Left lung (tissue), 10 donors: Measurements from ENCODE around the gene NEURL1B. TPM values are rescaled to one million over a fixed set of nuclear protein-coding genes. Genes with fewer than 3 reads are reported as not detected.

Experiments used
- ATAC-seq: fragments of 200-7000 bp; cut with Tn5 transposase; one replicate; pipeline ENCODE4 v1.9.1; 2020; ENCODE audit warnings: moderate library complexity
- DNase-seq, 4 donors: peaks; one replicate each; pipeline ENCODE4 v3.0.0-alpha.2; 2013 to 2020
- H3K27ac ChIP-seq, 2 donors: fragments of 200-600 bp; sonication (generic) in 1 of 2; one replicate each; pipeline versions ENCODE4 v1.5.0 to v1.8.0; 2020 to 2021
- H3K27me3 ChIP-seq, 2 donors: fragments of 200-600 bp; sonication (generic) in 1 of 2; one replicate each; pipeline versions ENCODE4 v1.5.0 to v1.8.0; 2020 to 2021
- H3K36me3 ChIP-seq, 2 donors: fragments of 200-600 bp; sonication (generic) in 1 of 2; one replicate each; pipeline versions ENCODE4 v1.5.0 to v1.8.0; 2020 to 2021
- H3K4me1 ChIP-seq, 2 donors: fragments of 200-600 bp; one replicate each; pipeline ENCODE4 v1.8.0; 2021
- H3K4me3 ChIP-seq, 2 donors: fragments of 200-600 bp; sonication (generic) in 1 of 2; one replicate each; pipeline versions ENCODE4 v1.5.0 to v1.8.0; 2020 to 2021; ENCODE audit warnings: mild to moderate bottlenecking in 1 of 2
- H3K9me3 ChIP-seq, 2 donors: fragments of 200-600 bp; sonication (generic) in 1 of 2; one replicate each; pipeline versions ENCODE4 v1.5.0 to v1.8.0; 2020 to 2021
- intact Hi-C, 2 donors: fragments of 100-400 bp; cut with DNase I; formaldehyde crosslinking; loops; one replicate each; pipeline versions ENCODE4 v1.11.2 to v1.14.2; 2022
- polyA plus RNA-seq, 6 donors: library from polyadenylated mRNA; unstranded; fragments of 120-200 nt; gene quantifications; one replicate each; pipeline ENCODE4 v1.2.1, GENCODE V29; 2013; ENCODE audit not compliant: insufficient read length in 6 of 6
- total RNA-seq, 2 donors: library from RNA; stranded (reverse); fragmentation: NEBNext Ultra II Directional; extraction: Animal tissue kit (Norgen Biotek cat#: 25700); gene quantifications; one replicate each; pipeline ENCODE4 v1.2.1, GENCODE V29; 2021
- TF ChIP-seq, protein P1 (sequence below), 2 donors: fragments of 200-600 bp; sonication (generic) in 1 of 2; IDR thresholded peaks; one replicate each; pipeline versions ENCODE4 v1.5.0 to v1.8.0; 2021; ENCODE audit warnings: antibody characterized with exemption in 2 of 2
- donor health status: DM: no; HTN: yes; CAD: no.
- donor health status: DM: no; HTN: no; CAD: no.

Gene NEURL1B
- total and polyA plus RNA-seq, 8 donors = 11.8 to 34.1 (median 29.1) TPM

DNA sequence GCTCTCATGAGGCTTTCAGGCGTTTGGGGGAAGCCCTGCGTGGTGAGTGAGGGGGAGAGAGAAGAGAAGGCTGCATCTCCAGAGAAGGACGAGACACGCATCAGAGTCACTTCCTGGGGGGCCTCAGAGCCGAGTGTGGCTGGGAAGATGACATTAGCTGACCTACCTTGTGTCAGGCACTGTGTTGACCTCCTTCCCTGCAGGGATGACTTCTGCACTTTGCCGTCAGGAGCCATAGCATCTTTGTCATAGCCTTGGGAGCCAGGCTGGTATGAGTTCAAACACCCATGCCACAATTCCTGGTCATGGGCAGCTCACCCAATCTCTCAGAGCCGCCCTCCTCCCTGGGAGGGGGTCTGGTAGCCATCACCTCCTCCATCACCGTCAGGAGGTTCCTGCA, 17.3 kb downstream of the NEURL1B start:
- Histone ChIP-seq H3K36me3 (no peaks in the 10 kb centered on the region), H3K4me3 (no peak overlapping the region), H3K4me1 (peaks cover 5 to 36% of the 10 kb centered on the region in 2 donors), H3K27ac (peak overlapping the region; percentile 57 to 74), H3K27me3 (no peaks in the 10 kb centered on the region), H3K9me3 (peaks cover 0 to 15% of the 10 kb centered on the region in 2 donors)
- TF ChIP-seq, protein P1, sequence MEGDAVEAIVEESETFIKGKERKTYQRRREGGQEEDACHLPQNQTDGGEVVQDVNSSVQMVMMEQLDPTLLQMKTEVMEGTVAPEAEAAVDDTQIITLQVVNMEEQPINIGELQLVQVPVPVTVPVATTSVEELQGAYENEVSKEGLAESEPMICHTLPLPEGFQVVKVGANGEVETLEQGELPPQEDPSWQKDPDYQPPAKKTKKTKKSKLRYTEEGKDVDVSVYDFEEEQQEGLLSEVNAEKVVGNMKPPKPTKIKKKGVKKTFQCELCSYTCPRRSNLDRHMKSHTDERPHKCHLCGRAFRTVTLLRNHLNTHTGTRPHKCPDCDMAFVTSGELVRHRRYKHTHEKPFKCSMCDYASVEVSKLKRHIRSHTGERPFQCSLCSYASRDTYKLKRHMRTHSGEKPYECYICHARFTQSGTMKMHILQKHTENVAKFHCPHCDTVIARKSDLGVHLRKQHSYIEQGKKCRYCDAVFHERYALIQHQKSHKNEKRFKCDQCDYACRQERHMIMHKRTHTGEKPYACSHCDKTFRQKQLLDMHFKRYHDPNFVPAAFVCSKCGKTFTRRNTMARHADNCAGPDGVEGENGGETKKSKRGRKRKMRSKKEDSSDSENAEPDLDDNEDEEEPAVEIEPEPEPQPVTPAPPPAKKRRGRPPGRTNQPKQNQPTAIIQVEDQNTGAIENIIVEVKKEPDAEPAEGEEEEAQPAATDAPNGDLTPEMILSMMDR (IDR thresholded peaks at IDR 0.05) = no peak
- DNase-seq (peak in 1 of 4 donors; percentile 9), ATAC-seq (no peak)
- intact Hi-C loops = no loop called here

- TF ChIP-seq, protein P1 (IDR thresholded peaks at IDR 0.05) = no peak
- ATAC-seq (peak; percentile 87), DNase-seq (peak in 2 of 4 donors; percentile 45 to 71)
- H3K27ac ChIP-seq = peak overlapping the region; percentile 74
- no peaks in the 10 kb centered on the region for H3K27me3 ChIP-seq
- intact Hi-C loops = no loop called here
- H3K4me3 ChIP-seq = no peak overlapping the region
- H3K9me3 ChIP-seq = peaks cover 0 to 15% of the 10 kb centered on the region in 2 donors
- peaks cover 7 to 41% of the 10 kb centered on the region in 2 donors for H3K4me1 ChIP-seq
- H3K36me3 ChIP-seq = no peaks in the 10 kb centered on the region
Observed at GRCh38 chr5:172658961-172659501, 18.0 kb downstream of the NEURL1B start.

- DNase-seq (no peak), ATAC-seq (no peak)
- intact Hi-C loops = no loop called here
- peaks cover 0 to 15% of the 10 kb centered on the region in 2 donors for H3K9me3 ChIP-seq
- no peaks in the 10 kb centered on the region for H3K36me3 ChIP-seq
- H3K27ac ChIP-seq = peak overlapping the region; percentile 74
- no peak overlapping the region for H3K4me3 ChIP-seq
- peaks cover 8 to 44% of the 10 kb centered on the region in 2 donors for H3K4me1 ChIP-seq
- TF ChIP-seq, protein P1 (IDR thresholded peaks at IDR 0.05) = no peak
- no peaks in the 10 kb centered on the region for H3K27me3 ChIP-seq
Observed at GRCh38 chr5:172659570-172659908, 18.5 kb downstream of the NEURL1B start.

GRCh38 chr5:172659909-172660628, 19.0 kb downstream of the NEURL1B start:
- DNase-seq (peak in 3 of 4 donors; percentile 68 to 87 (median 72)), ATAC-seq (peak; percentile 74)
- TF ChIP-seq, protein P1 (IDR thresholded peaks at IDR 0.05) = no peak
- peaks cover 0 to 13% of the 10 kb centered on the region in 2 donors for H3K9me3 ChIP-seq
- peak overlapping the region; percentile 74 for H3K27ac ChIP-seq
- no peaks in the 10 kb centered on the region for H3K36me3 ChIP-seq
- intact Hi-C loops = no loop called here
- no peaks in the 10 kb centered on the region for H3K27me3 ChIP-seq
- H3K4me1 ChIP-seq = peaks cover 8 to 44% of the 10 kb centered on the region in 2 donors
- no peak overlapping the region for H3K4me3 ChIP-seq

DNA sequence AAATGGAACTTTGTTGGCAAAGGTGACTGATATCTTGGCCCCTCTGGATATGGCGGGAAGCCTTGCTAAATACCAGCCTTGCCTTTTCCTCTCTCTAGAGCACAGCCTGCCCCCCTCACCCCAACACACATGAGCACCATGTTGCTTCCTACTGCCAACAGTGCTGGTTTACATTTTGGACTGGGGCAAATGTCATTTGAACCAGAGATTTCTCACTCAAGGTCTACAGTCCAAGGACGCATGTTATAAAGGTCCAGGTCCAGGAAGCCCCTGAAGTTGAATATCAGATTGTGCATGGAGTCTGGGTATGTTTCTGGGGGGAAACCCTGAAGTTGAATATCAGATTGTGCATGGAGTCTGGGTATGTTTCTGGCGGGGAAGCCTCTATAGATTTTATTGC, 19.9 kb downstream of the NEURL1B start:
- Histone ChIP-seq H3K27me3 (no peaks in the 10 kb centered on the region), H3K4me3 (no peak overlapping the region), H3K27ac (peak overlapping the region; percentile 74), H3K36me3 (no peaks in the 10 kb centered on the region), H3K4me1 (peaks cover 8 to 44% of the 10 kb centered on the region in 2 donors), H3K9me3 (peaks cover 0 to 4% of the 10 kb centered on the region in 2 donors)
- intact Hi-C loops = no loop called here
- DNase-seq = no peak
- TF ChIP-seq, protein P1 (IDR thresholded peaks at IDR 0.05) = no peak
- ATAC-seq = no peak
